A673 (cell line): ENCODE results near the gene FA2H.

Source experiments
- CTCF ChIP-seq: fragments of 300-800, 200-600 bp; sonication (generic); conservative IDR thresholded peaks from 2 replicates; pipeline ENCODE4 v1.5.1; 2017; ENCODE audit warnings: low read depth, mild to moderate bottlenecking, antibody characterized with exemption, low read length, moderate library complexity, mixed read lengths
- EZH2 ChIP-seq: fragments of 200-600 bp; sonication (generic); IDR thresholded peaks from 2 replicates; pipeline ENCODE4 v1.6.1; 2017; ENCODE audit warnings: borderline replicate concordance, low read depth, mild to moderate bottlenecking, mixed read lengths, antibody characterized with exemption, low read length; ENCODE audit not compliant: poor library complexity, severe bottlenecking

DNA sequence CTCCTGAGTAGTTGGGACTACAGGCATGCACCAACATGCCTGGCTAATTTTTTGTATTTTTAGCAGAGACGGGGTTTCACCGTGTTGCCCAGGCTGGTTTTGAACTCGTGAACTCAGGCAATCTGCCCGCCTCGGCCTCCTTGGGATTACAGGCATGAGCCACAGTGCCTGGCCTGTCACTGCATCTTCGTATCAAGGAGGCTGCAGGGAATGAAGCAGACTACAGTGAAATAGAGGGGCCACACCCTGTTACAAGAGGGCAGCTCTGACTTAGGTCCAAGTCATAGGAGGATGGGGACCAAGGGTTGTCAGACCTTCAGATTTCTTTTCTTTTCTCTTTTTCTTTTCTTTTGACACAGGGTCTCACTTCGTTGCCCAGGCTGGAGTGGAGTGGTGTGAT is 28.7 kb downstream of the FA2H start:
- TF ChIP-seq CTCF: no peak
- TF ChIP-seq EZH2: no peak
